CD4-positive, CD25-positive, alpha-beta regulatory T cell (primary cell): ENCODE measurements around the gene ANKRD23. TPM values are rescaled to one million over a fixed set of nuclear protein-coding genes. Genes with fewer than 3 reads are reported as not detected.

Source experiments
- ATAC-seq, 2 donors: fragments of 150-1000 bp; cut with Tn5 transposase; one replicate each; pipeline ENCODE4 v1.10.0; 2021; ENCODE audit warnings: low read depth in 2 of 2, moderate number of reproducible peaks in 2 of 2, moderate library complexity in 1 of 2
- DNase-seq, 3 donors: peaks; one replicate each; pipeline versions ENCODE4 v3.0.0 to v3.0.0-alpha.2; 2012 to 2022; ENCODE audit warnings: mixed read lengths in 1 of 3
- H3K27ac ChIP-seq: one replicate; pipeline ENCODE4 v1.7.0; 2013; ENCODE audit warnings: mild to moderate bottlenecking, low read length; ENCODE audit not compliant: insufficient read depth, poor library complexity, severe bottlenecking
- H3K27me3 ChIP-seq: one replicate; pipeline ENCODE4 v1.7.0; 2013; ENCODE audit warnings: low read length; ENCODE audit not compliant: control insufficient read depth, insufficient read depth
- H3K36me3 ChIP-seq: one replicate; pipeline ENCODE4 v1.7.0; 2013; ENCODE audit warnings: mild to moderate bottlenecking, low read length, moderate library complexity; ENCODE audit not compliant: control insufficient read depth, insufficient read depth
- H3K4me1 ChIP-seq: 2 replicates; pipeline ENCODE4 v1.7.0; 2013; ENCODE audit warnings: mild to moderate bottlenecking, low read length; ENCODE audit not compliant: insufficient read depth, control insufficient read depth, poor library complexity, severe bottlenecking
- H3K4me3 ChIP-seq: one replicate; pipeline ENCODE4 v1.7.0; 2013; ENCODE audit warnings: low read depth, mild to moderate bottlenecking, low read length, moderate library complexity
- H3K9me3 ChIP-seq, 2 experiments: 1 replicate in 1 of 2; 2 replicates in 1 of 2; pipeline ENCODE4 v1.7.0; 2013; ENCODE audit warnings: low read length in 2 of 2, mild to moderate bottlenecking in 1 of 2, moderate library complexity in 1 of 2; ENCODE audit not compliant: control insufficient read depth in 2 of 2
- H3K27ac Mint-ChIP-seq, 3 donors: one replicate each; pipeline ENCODE4 v1.8.0; 2020 to 2022; ENCODE audit warnings: mild to moderate bottlenecking in 3 of 3, mixed read lengths in 3 of 3, moderate library complexity in 2 of 3
- H3K27me3 Mint-ChIP-seq: one replicate; pipeline ENCODE4 v1.8.0; 2022; ENCODE audit warnings: mild to moderate bottlenecking, mixed read lengths
- H3K36me3 Mint-ChIP-seq: one replicate; pipeline ENCODE4 v1.8.0; 2020; ENCODE audit warnings: mixed read lengths
- H3K4me1 Mint-ChIP-seq, 4 donors: one replicate each; pipeline ENCODE4 v1.8.0; 2020 to 2022; ENCODE audit warnings: mixed read lengths in 4 of 4, mild to moderate bottlenecking in 1 of 4
- H3K4me3 Mint-ChIP-seq, 4 donors: one replicate each; pipeline ENCODE4 v1.8.0; 2020 to 2022; ENCODE audit warnings: mild to moderate bottlenecking in 4 of 4, mixed read lengths in 4 of 4, moderate library complexity in 3 of 4
- H3K9me3 Mint-ChIP-seq, 7 donors: one replicate each; pipeline ENCODE4 v1.8.0; 2020 to 2022; ENCODE audit warnings: mixed read lengths in 7 of 7, mild to moderate bottlenecking in 3 of 7, moderate library complexity in 2 of 7
- polyA plus RNA-seq, 4 donors: library from polyadenylated mRNA; unstranded; fragments of 300-500 nt; fragmentation: Illumina TruSeq; gene quantifications; one replicate each; pipeline ENCODE4 v1.2.3, GENCODE V29; 2021
- total RNA-seq: library from RNA; stranded (reverse); gene quantifications from one replicate; pipeline ENCODE4 v1.2.3, GENCODE V29; 2022

ANKRD23 gene
- total and polyA plus RNA-seq, 5 donors from 2014 or later: 0.68 to 16.4 (median 0.93) TPM

DNA sequence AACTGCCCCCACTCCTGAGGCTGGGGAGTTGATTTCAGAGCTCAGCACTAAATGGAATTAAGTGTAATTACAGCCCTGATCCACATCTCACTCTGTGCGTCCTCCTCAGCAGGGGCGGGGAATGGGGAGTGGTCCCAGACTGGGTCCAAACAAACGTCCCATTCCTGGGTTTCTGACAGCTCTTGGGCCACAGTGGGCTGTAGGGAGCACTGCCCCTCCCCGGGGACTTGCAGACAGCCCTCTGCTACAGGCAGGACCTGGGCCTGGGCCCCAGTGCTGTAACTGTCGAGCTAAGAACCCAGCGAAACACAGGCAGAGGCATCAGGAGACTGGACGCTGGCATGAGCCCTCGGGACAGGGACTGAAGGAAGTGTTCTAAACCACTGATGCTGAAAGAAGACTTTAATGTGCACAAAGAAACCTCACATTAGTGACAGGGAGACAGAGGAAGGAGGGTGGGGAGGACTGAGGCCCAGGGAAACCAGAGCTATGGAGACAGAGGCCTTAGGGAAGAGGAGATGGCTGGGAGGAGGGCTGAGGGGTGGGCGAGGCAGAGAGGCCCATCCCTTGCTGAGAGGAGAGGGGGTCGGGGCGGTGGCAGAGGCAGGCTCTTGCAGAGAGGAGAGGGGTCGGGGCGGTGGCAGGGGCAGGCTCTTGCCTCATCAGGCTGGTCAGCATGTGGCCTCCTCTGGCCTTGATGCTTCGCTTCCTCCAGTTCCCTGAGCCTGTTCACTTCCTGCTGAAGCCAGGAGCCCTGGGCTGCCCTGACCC lies 31.9 kb upstream of the ANKRD23 start:
- H3K27me3 ChIP-seq: no peaks in the 10 kb centered on the region
- ATAC-seq (no peak), DNase-seq (no peak)
- H3K4me3 ChIP-seq: no peak overlapping the region
- H3K9me3 ChIP-seq: no peaks in the 10 kb centered on the region
- Mint-ChIP-seq H3K4me1 (peaks cover 3 to 40% (median 12%) of the 10 kb centered on the region in 4 donors), H3K4me3 (peak overlapping the region in 1 of 4 donors; percentile 23), H3K27me3 (peaks cover 33% of the 10 kb centered on the region), H3K36me3 (no peaks in the 10 kb centered on the region), H3K27ac (peak overlapping the region in 1 of 3 donors; percentile 42), H3K9me3 (no peaks in the 10 kb centered on the region)
- peaks cover 12% of the 10 kb centered on the region for H3K4me1 ChIP-seq
- H3K27ac ChIP-seq: no peak overlapping the region
- H3K36me3 ChIP-seq: no peaks in the 10 kb centered on the region

DNA sequence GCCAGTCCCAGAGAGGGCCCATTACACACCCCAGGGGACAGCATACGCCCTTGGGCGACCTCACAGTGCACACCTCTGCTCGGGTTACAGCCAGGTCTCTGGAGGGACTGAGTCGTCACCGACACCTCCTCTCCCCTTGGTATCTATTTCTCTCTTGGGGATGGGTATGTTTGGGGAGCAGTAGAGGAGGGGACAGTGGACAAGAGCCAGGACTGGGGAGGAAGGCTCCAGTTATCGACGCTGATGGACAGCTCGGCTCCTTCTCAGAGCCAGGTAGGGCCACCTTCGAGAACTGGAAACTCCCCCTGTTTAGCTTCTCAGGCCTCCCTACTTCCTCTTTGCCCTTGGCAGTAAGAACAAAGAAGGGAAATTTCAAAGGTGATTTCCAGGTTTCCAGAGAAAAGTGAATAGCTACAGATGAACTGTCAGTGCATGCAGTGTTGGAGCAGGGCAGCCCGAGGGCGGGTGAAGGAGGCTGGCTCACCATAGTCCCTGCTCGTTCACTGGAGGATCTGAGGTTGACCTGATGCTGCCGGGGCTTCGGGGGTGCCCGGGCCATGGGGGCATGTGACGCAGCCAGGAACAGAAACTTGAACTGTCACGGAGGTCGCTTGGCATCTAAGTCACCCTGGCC lies 30.5 kb upstream of the ANKRD23 start:
- H3K27ac ChIP-seq: peak overlapping the region; percentile 5
- H3K4me3 ChIP-seq: no peak overlapping the region
- H3K36me3 ChIP-seq: no peaks in the 10 kb centered on the region
- H3K9me3 ChIP-seq: no peaks in the 10 kb centered on the region
- H3K27me3 ChIP-seq: no peaks in the 10 kb centered on the region
- Mint-ChIP-seq H3K9me3 (no peaks in the 10 kb centered on the region), H3K4me1 (peaks cover 6 to 41% (median 14%) of the 10 kb centered on the region in 4 donors), H3K27ac (peak overlapping the region; percentile 41 to 91 (median 48)), H3K36me3 (no peaks in the 10 kb centered on the region), H3K4me3 (peak overlapping the region in 1 of 4 donors; percentile 80), H3K27me3 (peaks cover 36% of the 10 kb centered on the region)
- ATAC-seq (no peak), DNase-seq (no peak)
- H3K4me1 ChIP-seq: peaks cover 20% of the 10 kb centered on the region

DNA sequence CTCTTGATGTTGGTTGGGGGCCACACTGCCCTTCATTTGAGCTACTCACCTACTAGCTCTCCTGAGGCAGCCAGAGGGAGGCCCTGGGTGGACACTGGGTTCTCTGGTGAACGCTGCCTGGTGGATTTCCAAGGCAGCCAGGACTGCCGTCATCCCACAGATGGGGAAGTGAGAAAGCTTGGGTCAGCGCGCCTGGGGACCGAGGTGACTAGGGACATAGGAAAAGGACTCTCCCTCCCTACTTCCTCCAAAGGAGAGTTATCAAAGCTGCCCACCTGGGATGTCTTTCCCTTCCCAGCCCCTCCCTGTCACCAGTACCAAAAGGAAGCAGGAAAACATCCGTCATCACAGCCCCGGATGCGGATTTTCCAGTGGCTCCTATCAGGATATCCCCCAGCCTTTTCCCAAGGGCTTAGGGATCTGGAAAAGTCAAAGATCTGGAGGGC lies 29.9 kb upstream of the ANKRD23 start:
- no peak for ATAC-seq
- H3K4me3 Mint-ChIP-seq: peak overlapping the region in 1 of 4 donors; percentile 53
- DNase-seq: no peak
- H3K36me3 ChIP-seq: no peaks in the 10 kb centered on the region
- H3K4me1 ChIP-seq: peaks cover 24% of the 10 kb centered on the region
- no peaks in the 10 kb centered on the region for H3K9me3 Mint-ChIP-seq
- peak overlapping the region in 2 of 3 donors; percentile 41 to 91 for H3K27ac Mint-ChIP-seq
- no peaks in the 10 kb centered on the region for H3K27me3 ChIP-seq
- H3K36me3 Mint-ChIP-seq: no peaks in the 10 kb centered on the region
- H3K9me3 ChIP-seq: no peaks in the 10 kb centered on the region
- H3K4me1 Mint-ChIP-seq: peaks cover 6 to 41% (median 14%) of the 10 kb centered on the region in 4 donors
- no peak overlapping the region for H3K4me3 ChIP-seq
- H3K27me3 Mint-ChIP-seq: peaks cover 30% of the 10 kb centered on the region
- peak overlapping the region; percentile 5 for H3K27ac ChIP-seq

DNA sequence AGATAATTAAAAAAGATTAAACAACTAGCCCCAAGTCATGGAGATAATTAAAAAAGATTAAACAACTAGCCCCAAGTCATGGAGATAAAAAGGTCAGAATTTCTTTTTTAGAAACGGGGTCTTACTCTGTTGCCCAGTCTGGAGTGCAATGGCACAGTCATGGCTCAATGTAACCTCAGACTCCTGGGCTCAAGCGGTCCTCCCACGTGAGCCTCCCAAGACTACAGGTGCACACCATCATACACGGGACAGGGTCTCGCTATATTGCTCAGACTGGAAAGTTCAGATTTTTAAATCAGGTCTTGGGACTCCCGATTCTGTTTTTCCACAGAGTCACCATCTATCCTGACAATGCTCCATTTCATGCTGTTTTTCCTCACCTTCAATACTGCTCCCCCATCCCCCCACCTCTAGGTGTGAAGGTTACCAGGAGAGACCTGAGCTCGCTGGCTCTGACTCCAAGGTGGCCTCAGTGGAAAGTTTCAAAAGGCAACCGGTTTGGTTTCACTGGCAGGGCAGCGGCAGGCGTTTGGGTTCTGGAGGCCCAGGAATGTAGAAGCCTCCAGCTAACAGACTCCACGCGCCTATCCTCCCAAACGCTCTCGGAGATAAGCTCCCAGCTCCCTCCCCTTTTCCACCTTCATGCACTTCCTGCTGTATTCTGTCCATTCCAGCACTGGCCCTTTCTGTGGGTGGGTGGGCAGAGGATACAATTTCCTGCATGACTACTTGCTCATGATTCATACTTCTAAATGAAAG lies 28.9 kb upstream of the ANKRD23 start:
- no peak for DNase-seq
- peaks cover 35% of the 10 kb centered on the region for H3K27me3 Mint-ChIP-seq
- no peaks in the 10 kb centered on the region for H3K36me3 ChIP-seq
- peaks cover 31% of the 10 kb centered on the region for H3K4me1 ChIP-seq
- no peaks in the 10 kb centered on the region for H3K36me3 Mint-ChIP-seq
- H3K27ac Mint-ChIP-seq: peak overlapping the region in 2 of 3 donors; percentile 67 to 69
- no peak overlapping the region for H3K27ac ChIP-seq
- no peaks in the 10 kb centered on the region for H3K27me3 ChIP-seq
- ATAC-seq: no peak
- no peaks in the 10 kb centered on the region for H3K9me3 ChIP-seq
- H3K4me1 Mint-ChIP-seq: peaks cover 6 to 45% (median 15%) of the 10 kb centered on the region in 4 donors
- H3K4me3 ChIP-seq: no peak overlapping the region
- H3K4me3 Mint-ChIP-seq: peak overlapping the region in 3 of 4 donors; percentile 28 to 75 (median 53)
- H3K9me3 Mint-ChIP-seq: no peaks in the 10 kb centered on the region

DNA sequence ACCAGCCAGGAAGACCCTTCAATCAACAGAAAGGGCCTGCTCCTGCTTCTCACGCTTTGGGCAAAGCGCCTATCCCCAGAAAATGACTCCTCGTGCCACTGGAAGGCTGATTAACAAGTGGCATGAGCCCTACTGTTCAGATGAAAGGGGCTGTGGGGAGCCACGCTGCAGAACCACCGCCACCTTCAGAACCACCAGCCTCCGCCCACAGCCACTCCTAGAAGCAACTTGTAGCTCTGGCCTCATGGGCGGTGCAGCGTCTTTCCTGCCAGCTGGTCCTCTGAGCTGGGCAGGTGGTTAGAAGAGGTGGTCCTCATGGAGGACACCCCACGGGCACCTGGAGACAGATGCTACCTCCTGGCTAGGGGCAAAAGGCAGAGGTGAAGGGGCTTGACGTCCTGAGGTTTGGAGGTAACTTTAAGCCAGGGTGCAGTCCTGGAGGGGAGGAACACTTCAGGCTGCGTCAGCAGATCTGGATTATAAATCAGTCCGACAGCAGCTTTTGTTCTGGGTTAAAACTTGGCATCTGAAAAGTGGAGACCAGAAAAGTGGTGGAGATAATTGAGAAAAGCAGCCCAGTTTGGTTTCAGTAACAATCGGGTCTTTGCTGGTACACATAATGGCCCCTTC lies 26.9 kb upstream of the ANKRD23 start:
- H3K4me3 Mint-ChIP-seq: peak overlapping the region; percentile 90 to 95 (median 92)
- peak overlapping the region; percentile 71 for H3K27ac ChIP-seq
- H3K4me3 ChIP-seq: peak overlapping the region; percentile 44
- H3K27me3 Mint-ChIP-seq: peaks cover 44% of the 10 kb centered on the region
- no peaks in the 10 kb centered on the region for H3K9me3 ChIP-seq
- no peaks in the 10 kb centered on the region for H3K36me3 ChIP-seq
- H3K4me1 ChIP-seq: peaks cover 38% of the 10 kb centered on the region
- DNase-seq (peak; percentile 36 to 70 (median 64)), ATAC-seq (peak; percentile 52 to 54)
- H3K27ac Mint-ChIP-seq: peak overlapping the region; percentile 87 to 96 (median 90)
- H3K4me1 Mint-ChIP-seq: peaks cover 6 to 61% (median 23%) of the 10 kb centered on the region in 4 donors
- H3K36me3 Mint-ChIP-seq: no peaks in the 10 kb centered on the region
- H3K27me3 ChIP-seq: no peaks in the 10 kb centered on the region
- H3K9me3 Mint-ChIP-seq: no peaks in the 10 kb centered on the region

DNA sequence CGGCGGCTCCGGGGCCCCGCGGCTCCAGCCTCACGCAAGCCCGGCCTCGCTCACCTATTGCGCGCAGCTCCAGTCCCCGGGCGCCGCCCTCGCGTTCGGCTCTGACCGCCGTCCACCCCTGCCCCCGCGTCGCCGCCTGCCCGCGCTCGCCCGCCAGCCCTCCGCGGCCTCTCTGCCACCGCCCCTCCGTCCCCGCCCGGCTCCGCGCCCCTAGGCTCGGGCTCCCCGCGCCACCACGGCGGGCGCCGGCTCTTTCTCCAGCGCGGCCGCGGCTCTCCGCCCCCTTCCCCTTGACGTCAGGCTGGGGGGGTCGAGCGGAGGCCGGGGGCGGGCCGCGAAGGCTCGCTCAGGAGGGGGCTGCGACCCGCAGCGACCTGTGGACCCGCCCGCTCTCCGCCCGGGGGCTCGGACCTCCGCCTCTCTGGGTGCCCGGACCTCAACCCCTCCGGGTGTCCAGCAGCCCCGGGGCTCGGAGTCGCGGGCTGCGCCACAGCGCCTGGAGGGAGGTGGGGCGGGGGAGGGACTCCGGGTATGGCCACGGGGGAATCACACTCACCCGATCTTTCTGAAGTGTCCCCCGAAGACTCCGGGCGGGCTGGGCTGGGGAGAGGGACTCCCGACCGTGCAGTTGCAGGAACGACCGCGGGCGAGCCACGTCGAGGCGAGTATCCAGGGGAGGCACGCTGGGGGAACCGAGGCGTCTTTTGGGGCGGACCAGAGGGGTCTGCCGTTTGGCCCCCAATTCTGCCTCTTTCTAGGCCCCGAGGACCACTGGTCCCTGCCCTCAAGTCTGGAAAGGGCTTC lies 26.2 kb upstream of the ANKRD23 start, which contains the start of gene SEMA4C:
Gene SEMA4C, minus strand, starts transcription at position 259 of the 804 bp plus-strand sequence. CDS start 2,194 bp downstream, outside the sequence.
- Mint-ChIP-seq H3K36me3 (no peaks in the 10 kb centered on the region), H3K4me3 (peak within 1 kb of the TSS; percentile 90 to 95 (median 92)), H3K27ac (peak within 1 kb of the TSS; percentile 87 to 96 (median 90)), H3K4me1 (peaks cover 6 to 61% (median 23%) of the 10 kb centered on the region in 4 donors), H3K9me3 (no peaks in the 10 kb centered on the region), H3K27me3 (peaks cover 44% of the 10 kb centered on the region)
- Histone ChIP-seq H3K36me3 (peaks cover 1% of the 10 kb centered on the region), H3K27ac (peak within 1 kb of the TSS; percentile 71), H3K4me3 (peak within 1 kb of the TSS; percentile 44), H3K4me1 (peaks cover 38% of the 10 kb centered on the region), H3K27me3 (no peaks in the 10 kb centered on the region), H3K9me3 (no peaks in the 10 kb centered on the region)
- DNase-seq (peak; percentile 23 to 67 (median 58)), ATAC-seq (peak; percentile 50 to 54)
